ENCODE measurements around the gene IFI27L2. TPM values are rescaled to one million over a fixed set of nuclear protein-coding genes. Genes with fewer than 3 reads are reported as not detected.

The IFI27L2 gene
- total RNA-seq, 1 donor from 2014 or later, result 28.5 TPM

DNA sequence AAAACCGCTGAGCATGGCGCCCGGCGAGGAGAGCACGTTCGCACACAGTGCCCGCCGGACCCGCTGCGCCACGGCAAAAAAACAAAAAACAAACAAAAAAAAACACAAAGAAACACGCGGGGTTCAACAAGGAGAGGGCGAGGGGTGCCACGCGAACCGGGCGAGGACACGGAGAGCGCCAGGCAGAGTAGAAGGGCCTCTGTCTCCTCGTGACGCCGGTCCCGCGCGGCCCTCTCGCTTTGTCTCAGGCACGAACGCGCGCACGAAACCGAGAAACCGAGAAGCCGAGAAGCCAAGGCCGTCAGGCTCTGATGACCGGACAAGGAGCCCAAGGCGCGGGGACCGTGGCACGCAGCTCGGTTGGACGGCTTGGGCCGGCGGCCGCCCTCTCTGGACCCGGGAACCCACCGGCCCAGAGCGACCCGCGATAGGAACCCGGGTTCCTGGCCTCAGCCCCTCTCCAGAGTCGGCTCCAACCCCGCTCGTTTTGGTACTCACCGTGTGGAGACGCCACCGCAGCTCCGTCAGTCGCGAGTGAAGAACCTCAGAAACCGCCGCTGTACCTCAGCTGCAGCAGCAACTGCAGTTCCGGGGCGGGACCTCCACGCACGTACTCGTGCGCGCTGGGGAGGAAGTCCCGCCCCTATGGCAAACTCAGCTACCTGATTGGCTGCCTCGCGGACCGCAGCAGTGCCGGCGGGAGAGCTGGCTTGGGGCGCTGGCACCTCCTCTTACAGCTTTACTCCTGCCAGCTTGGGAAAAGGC is 48.6 kb downstream of the IFI27L2 start, which contains the start of the genes DDX24 and IFI27L1:
DDX24 (minus strand) TSS at position 582 of the 765 bp plus-strand sequence. CDS start 1,460 bp downstream, outside the sequence.
IFI27L1 (plus strand) TSS at position 690 of the 765 bp plus-strand sequence. CDS start 15,628 bp downstream, outside the sequence.
- no peaks in the 10 kb centered on the region for H3K9me3 Mint-ChIP-seq
- H3K4me3 Mint-ChIP-seq, result peak within 1 kb of the TSS; percentile 99
- DNase-seq (ENCODE audit: low spot score in 2 of 2, unreplicated experiment in 2 of 2), result peak; percentile 91 to 96
- H3K36me3 Mint-ChIP-seq, result peaks cover 16% of the 10 kb centered on the region
- no peak for TF ChIP-seq CTCF (IDR thresholded peaks at IDR 0.05; ENCODE audit: unreplicated experiment)
- H3K27me3 Mint-ChIP-seq (ENCODE audit: low read depth), result no peaks in the 10 kb centered on the region
- peak within 1 kb of the TSS; percentile 99 for H3K27ac Mint-ChIP-seq
- H3K4me1 Mint-ChIP-seq, result peaks cover 41% of the 10 kb centered on the region

DNA sequence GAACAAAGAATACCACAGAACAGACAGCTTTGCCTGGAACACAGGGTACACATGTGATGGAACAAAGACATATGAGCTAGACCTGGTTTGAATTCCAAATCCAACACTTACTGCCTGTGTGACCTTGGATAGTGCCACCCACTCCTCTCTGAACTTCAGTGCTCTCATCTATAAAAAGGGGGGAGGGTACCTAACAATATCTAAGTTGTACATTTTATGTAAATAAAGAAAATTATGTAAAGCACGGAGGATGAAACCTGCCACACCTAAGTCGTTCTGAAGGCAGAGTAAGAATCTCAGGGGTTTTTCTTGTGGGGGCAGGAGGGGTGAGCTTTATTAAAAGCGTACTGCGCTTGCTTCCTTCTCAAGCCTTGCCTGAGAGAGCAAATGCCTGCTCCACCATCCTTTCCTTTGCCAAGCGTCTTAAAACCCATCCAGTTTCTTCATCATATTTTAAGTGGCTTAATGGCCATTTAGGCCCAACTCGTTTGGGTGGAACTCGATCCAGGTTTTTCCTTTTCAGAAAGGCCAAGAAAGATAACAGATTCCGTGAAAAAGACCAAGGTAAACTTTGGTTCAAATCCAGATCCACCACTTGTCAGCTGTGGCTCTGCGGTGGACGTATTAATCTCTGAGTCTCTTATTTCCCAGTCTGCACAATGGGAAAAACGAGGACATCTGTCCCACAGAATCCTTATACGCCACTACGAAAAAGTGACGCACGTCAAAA is 49.3 kb downstream of the IFI27L2 start:
- Mint-ChIP-seq H3K9me3 (peaks cover 7% of the 10 kb centered on the region), H3K4me3 (peak overlapping the region; percentile 99), H3K27me3 (ENCODE audit: low read depth) (no peaks in the 10 kb centered on the region), H3K36me3 (peaks cover 23% of the 10 kb centered on the region), H3K4me1 (peaks cover 41% of the 10 kb centered on the region), H3K27ac (peak overlapping the region; percentile 99)
- DNase-seq (ENCODE audit: low spot score in 2 of 2, unreplicated experiment in 2 of 2), result no peak
- no peak for TF ChIP-seq CTCF (IDR thresholded peaks at IDR 0.05; ENCODE audit: unreplicated experiment)

- DNase-seq (ENCODE audit: low spot score in 2 of 2, unreplicated experiment in 2 of 2), result no peak
- Mint-ChIP-seq H3K27me3 (ENCODE audit: low read depth) (no peaks in the 10 kb centered on the region), H3K27ac (no peak overlapping the region), H3K36me3 (peaks cover 32% of the 10 kb centered on the region), H3K9me3 (peaks cover 18% of the 10 kb centered on the region), H3K4me1 (peaks cover 35% of the 10 kb centered on the region), H3K4me3 (peak overlapping the region; percentile 14)
- no peak for TF ChIP-seq CTCF (IDR thresholded peaks at IDR 0.05; ENCODE audit: unreplicated experiment)
Observed at GRCh38 chr14:94077823-94078222, 51.6 kb downstream of the IFI27L2 start.

Other genes starting within 250 kb of the IFI27L2 start
- not detected in 3 replicates for gene FAM181A, start 202.3 kb downstream of the IFI27L2 start, total RNA-seq
- 1.2 to 1.9 TPM (median 1.5 TPM) in 3 replicates for gene ASB2, start 153.0 kb downstream of the IFI27L2 start, total RNA-seq
- not detected in 3 replicates for gene CCDC197, start 132.3 kb downstream of the IFI27L2 start, total RNA-seq
- 6.0 to 6.6 TPM (median 6.6 TPM) in 3 replicates for gene OTUB2, start 103.3 kb downstream of the IFI27L2 start, total RNA-seq
- 151 to 159 TPM (median 157 TPM) in 3 replicates for gene DDX24, start 48.4 kb downstream of the IFI27L2 start, total RNA-seq
- gene IFI27L1, start 48.3 kb downstream of the IFI27L2 start, total RNA-seq, result 31.3 to 33.9 TPM (median 33.1 TPM) in 3 replicates
- gene IFI27, start 18.9 kb downstream of the IFI27L2 start, total RNA-seq, result 6.1 to 9.4 TPM (median 8.0 TPM) in 3 replicates
- 0.29 to 0.64 TPM (median 0.54 TPM) in 3 replicates for gene PPP4R4, start 44.7 kb upstream of the IFI27L2 start, total RNA-seq
- gene SERPINA10, start 163.7 kb upstream of the IFI27L2 start, total RNA-seq, result not detected in 3 replicates
- gene SERPINA6, start 193.7 kb upstream of the IFI27L2 start, total RNA-seq, result not detected in 3 replicates
- gene SERPINA2, start 237.1 kb upstream of the IFI27L2 start, total RNA-seq, result not detected in 3 replicates